Activated CD4-positive, alpha-beta T cell treated with anti-CD3 and anti-CD28 coated beads, Interleukin-2, amount 10 ng/mL, durations not matched to agents 7 days and 5 days (primary cell): ENCODE measurements around the gene SPOCD1. TPM values are rescaled to one million over a fixed set of nuclear protein-coding genes. Genes with fewer than 3 reads are reported as not detected.

ENCODE experiments used
- CTCF ChIA-PET: fragments of 350-600 bp; sonication (Branson Sonifier 250); formaldehyde crosslinking; loops from one replicate; lab custom pipeline; 2021; ENCODE audit warnings: antibody characterized with exemption; lab: Charles Lee
- POLR2A ChIA-PET: fragments of 350-600 bp; sonication (Branson Sonifier 250); formaldehyde crosslinking; loops from one replicate; lab custom pipeline; 2021; ENCODE audit warnings: antibody characterized with exemption; lab: Charles Lee
- DNase-seq: peaks from one replicate; pipeline ENCODE4 v3.0.0-alpha.2; 2020
- H3K27ac Mint-ChIP-seq: one replicate; pipeline ENCODE4 v1.8.0; 2021; ENCODE audit warnings: mild to moderate bottlenecking, moderate library complexity, mixed read lengths
- H3K27me3 Mint-ChIP-seq: one replicate; pipeline ENCODE4 v1.8.0; 2021; ENCODE audit warnings: mixed read lengths
- H3K36me3 Mint-ChIP-seq: one replicate; pipeline ENCODE4 v1.8.0; 2021; ENCODE audit warnings: low read depth, mixed read lengths
- H3K4me1 Mint-ChIP-seq: one replicate; pipeline ENCODE4 v1.8.0; 2021; ENCODE audit warnings: mixed read lengths
- H3K4me3 Mint-ChIP-seq: one replicate; pipeline ENCODE4 v1.8.0; 2021; ENCODE audit warnings: mild to moderate bottlenecking, moderate library complexity, mixed read lengths
- H3K9me3 Mint-ChIP-seq: one replicate; pipeline ENCODE4 v1.8.0; 2021; ENCODE audit warnings: mixed read lengths
- total RNA-seq, 2 experiments: library from RNA; stranded (reverse); gene quantifications; one replicate each; pipeline ENCODE4 v1.2.3, GENCODE V29; 2021

SPOCD1 gene
- total RNA-seq, 2 experiments from 2014 or later: 0.08 to 0.25 TPM

GRCh38 chr1:31843506-31843905 lies 27.7 kb upstream of the SPOCD1 start:
- H3K4me1 Mint-ChIP-seq: peaks cover 46% of the 10 kb centered on the region
- ChIA-PET CTCF (interaction anchor here (0.6 to 2.2 kb wide), 4 partner anchors 15 to 54 kb away, joined by 3 to 13 read pairs (median 3); no protein-coding TSS in a partner anchor), POLR2A (no interaction called here)
- H3K36me3 Mint-ChIP-seq: peaks cover 12% of the 10 kb centered on the region
- H3K27me3 Mint-ChIP-seq: no peaks in the 10 kb centered on the region
- peaks cover 6% of the 10 kb centered on the region for H3K9me3 Mint-ChIP-seq
- no peak overlapping the region for H3K27ac Mint-ChIP-seq
- no peak overlapping the region for H3K4me3 Mint-ChIP-seq
- DNase-seq: no peak

- peaks cover 4% of the 10 kb centered on the region for H3K36me3 Mint-ChIP-seq
- peaks cover 29% of the 10 kb centered on the region for H3K4me1 Mint-ChIP-seq
- no peaks in the 10 kb centered on the region for H3K27me3 Mint-ChIP-seq
- H3K9me3 Mint-ChIP-seq: no peaks in the 10 kb centered on the region
- ChIA-PET CTCF (interaction anchor here (2.1 kb wide), 1 partner anchor 12 kb away, joined by 7 read pairs; no protein-coding TSS in a partner anchor), POLR2A (no interaction called here)
- no peak for DNase-seq
- H3K27ac Mint-ChIP-seq: no peak overlapping the region
- no peak overlapping the region for H3K4me3 Mint-ChIP-seq
Observed at GRCh38 chr1:31839662-31840343, 24.0 kb upstream of the SPOCD1 start.

GRCh38 chr1:31837451-31838158 lies 21.8 kb upstream of the SPOCD1 start:
- ChIA-PET CTCF (interaction anchor here (0.8 to 2.1 kb wide), 4 partner anchors 10 to 33 kb away, joined by 3 to 7 read pairs (median 4); partner anchors contain the start of gene SPOCD1), POLR2A (no interaction called here)
- no peak overlapping the region for H3K4me3 Mint-ChIP-seq
- H3K4me1 Mint-ChIP-seq: peaks cover 23% of the 10 kb centered on the region
- no peak overlapping the region for H3K27ac Mint-ChIP-seq
- H3K27me3 Mint-ChIP-seq: no peaks in the 10 kb centered on the region
- peaks cover 4% of the 10 kb centered on the region for H3K36me3 Mint-ChIP-seq
- no peak for DNase-seq
- H3K9me3 Mint-ChIP-seq: no peaks in the 10 kb centered on the region

GRCh38 chr1:31836638-31837037 lies 20.8 kb upstream of the SPOCD1 start:
- no peaks in the 10 kb centered on the region for H3K27me3 Mint-ChIP-seq
- CTCF ChIA-PET: interaction anchor here (0.6 to 2.0 kb wide), 6 partner anchors 12 to 107 kb away, joined by 3 to 5 read pairs (median 4); partner anchors contain the start of gene SPOCD1
- peak overlapping the region; percentile 38 for H3K27ac Mint-ChIP-seq
- H3K4me1 Mint-ChIP-seq: peaks cover 23% of the 10 kb centered on the region
- H3K4me3 Mint-ChIP-seq: no peak overlapping the region
- DNase-seq: no peak
- POLR2A ChIA-PET: interaction anchor here (0.5 to 1.2 kb wide), 3 partner anchors 103 to 772 kb away, joined by 3 read pairs; partner anchors contain the start of gene KHDRBS1
- no peaks in the 10 kb centered on the region for H3K9me3 Mint-ChIP-seq
- peaks cover 4% of the 10 kb centered on the region for H3K36me3 Mint-ChIP-seq

GRCh38 chr1:31835415-31835814 lies 19.6 kb upstream of the SPOCD1 start:
- H3K36me3 Mint-ChIP-seq: peaks cover 4% of the 10 kb centered on the region
- POLR2A ChIA-PET: no interaction called here
- no peak for DNase-seq

GRCh38 chr1:31834501-31834900 lies 18.7 kb upstream of the SPOCD1 start:
- CTCF ChIA-PET: interaction anchor here (1.1 to 1.4 kb wide), 3 partner anchors 22 to 26 kb away, joined by 3 read pairs; no protein-coding TSS in a partner anchor
- POLR2A ChIA-PET: interaction anchor here (0.6 kb wide), 1 partner anchor 15 kb away, joined by 3 read pairs; no protein-coding TSS in a partner anchor
- H3K9me3 Mint-ChIP-seq: no peaks in the 10 kb centered on the region
- H3K27ac Mint-ChIP-seq: no peak overlapping the region
- H3K36me3 Mint-ChIP-seq: peaks cover 4% of the 10 kb centered on the region
- no peaks in the 10 kb centered on the region for H3K27me3 Mint-ChIP-seq
- peaks cover 23% of the 10 kb centered on the region for H3K4me1 Mint-ChIP-seq
- H3K4me3 Mint-ChIP-seq: no peak overlapping the region
- DNase-seq: no peak

More at GRCh38 chr1:31835415-31835814, 19.6 kb upstream of the SPOCD1 start:
- CTCF ChIA-PET: interaction anchor here (0.7 to 2.0 kb wide), 8 partner anchors 13 to 108 kb away, joined by 3 to 5 read pairs (median 4); partner anchors contain the start of gene SPOCD1
- Mint-ChIP-seq H3K4me3 (no peak overlapping the region), H3K4me1 (peaks cover 22% of the 10 kb centered on the region), H3K27ac (no peak overlapping the region), H3K9me3 (no peaks in the 10 kb centered on the region), H3K27me3 (no peaks in the 10 kb centered on the region)

GRCh38 chr1:31831397-31832378 lies 15.9 kb upstream of the SPOCD1 start:
- H3K27me3 Mint-ChIP-seq: no peaks in the 10 kb centered on the region
- no peak for DNase-seq
- H3K27ac Mint-ChIP-seq: peak overlapping the region; percentile 28
- H3K9me3 Mint-ChIP-seq: no peaks in the 10 kb centered on the region
- peaks cover 34% of the 10 kb centered on the region for H3K4me1 Mint-ChIP-seq
- POLR2A ChIA-PET: no interaction called here
- CTCF ChIA-PET: interaction anchor here (0.6 to 1.0 kb wide), 4 partner anchors 9 to 132 kb away, joined by 3 to 5 read pairs (median 3); partner anchors contain the start of gene PTP4A2
- no peak overlapping the region for H3K4me3 Mint-ChIP-seq
- H3K36me3 Mint-ChIP-seq: peaks cover 4% of the 10 kb centered on the region

GRCh38 chr1:31830511-31830910 lies 14.7 kb upstream of the SPOCD1 start:
- no peaks in the 10 kb centered on the region for H3K9me3 Mint-ChIP-seq
- H3K4me3 Mint-ChIP-seq: no peak overlapping the region
- CTCF ChIA-PET: interaction anchor here (0.8 to 1.5 kb wide), 2 partner anchors 16 to 18 kb away, joined by 3 to 6 read pairs; no protein-coding TSS in a partner anchor
- H3K4me1 Mint-ChIP-seq: peaks cover 35% of the 10 kb centered on the region
- POLR2A ChIA-PET: no interaction called here
- H3K27me3 Mint-ChIP-seq: no peaks in the 10 kb centered on the region
- DNase-seq: no peak
- no peak overlapping the region for H3K27ac Mint-ChIP-seq
- H3K36me3 Mint-ChIP-seq: no peaks in the 10 kb centered on the region

GRCh38 chr1:31830065-31830464 lies 14.2 kb upstream of the SPOCD1 start:
- ChIA-PET POLR2A (no interaction called here), CTCF (interaction anchor here (0.8 to 2.8 kb wide), 6 partner anchors 13 to 109 kb away, joined by 3 to 13 read pairs (median 3); no protein-coding TSS in a partner anchor)
- Mint-ChIP-seq H3K27me3 (no peaks in the 10 kb centered on the region), H3K27ac (no peak overlapping the region), H3K36me3 (no peaks in the 10 kb centered on the region), H3K4me3 (no peak overlapping the region), H3K4me1 (peaks cover 35% of the 10 kb centered on the region), H3K9me3 (no peaks in the 10 kb centered on the region)
- no peak for DNase-seq

- Mint-ChIP-seq H3K4me3 (no peak overlapping the region), H3K27me3 (no peaks in the 10 kb centered on the region), H3K4me1 (peaks cover 33% of the 10 kb centered on the region), H3K9me3 (no peaks in the 10 kb centered on the region), H3K36me3 (no peaks in the 10 kb centered on the region), H3K27ac (no peak overlapping the region)
- no peak for DNase-seq
- CTCF ChIA-PET: interaction anchor here (0.6 to 2.8 kb wide), 7 partner anchors 10 to 300 kb away, joined by 3 to 13 read pairs (median 4); no protein-coding TSS in a partner anchor
- POLR2A ChIA-PET: no interaction called here
Observed at GRCh38 chr1:31828926-31829690, 13.3 kb upstream of the SPOCD1 start.

- H3K27ac Mint-ChIP-seq: peak overlapping the region; percentile 76
- CTCF ChIA-PET: interaction anchor here (0.7 to 2.8 kb wide), 3 partner anchors 10 to 1215 kb away, joined by 3 to 13 read pairs (median 7); no protein-coding TSS in a partner anchor
- no peak for DNase-seq
- no peaks in the 10 kb centered on the region for H3K9me3 Mint-ChIP-seq
- POLR2A ChIA-PET: no interaction called here
- H3K27me3 Mint-ChIP-seq: no peaks in the 10 kb centered on the region
- no peak overlapping the region for H3K4me3 Mint-ChIP-seq
- H3K36me3 Mint-ChIP-seq: no peaks in the 10 kb centered on the region
- H3K4me1 Mint-ChIP-seq: peaks cover 33% of the 10 kb centered on the region
Observed at GRCh38 chr1:31828341-31828740, 12.5 kb upstream of the SPOCD1 start.
